PFSK-1 (cell line): ENCODE results near the gene CHRNG.

Experiments
- FOXP2 ChIP-seq: optimal IDR thresholded peaks from 2 replicates; pipeline ENCODE3; 2011; ENCODE audit warnings: borderline replicate concordance, control low read depth, inconsistent platforms; ENCODE audit not compliant: insufficient read depth; ENCODE audit errors: extremely low read length, extremely low read depth
- POLR2AphosphoS5 ChIP-seq: IDR thresholded peaks from 2 replicates; pipeline ENCODE4 v1.6.1; 2012; ENCODE audit warnings: low read depth, mild to moderate bottlenecking, control low read depth, low read length, moderate library complexity
- REST ChIP-seq, 2 experiments: IDR thresholded peaks; 2 replicates each; pipeline versions ENCODE4 v1.6.1 to v1.8.0; 2011 to 2012; ENCODE audit warnings: low read depth in 2 of 2, low read length in 2 of 2, control low read depth in 1 of 2, inconsistent platforms in 1 of 2, mild to moderate bottlenecking in 1 of 2, moderate library complexity in 1 of 2; ENCODE audit not compliant: insufficient read depth in 1 of 2
- SIN3A ChIP-seq: IDR thresholded peaks from 2 replicates; pipeline ENCODE4 v1.6.1; 2012; ENCODE audit warnings: mild to moderate bottlenecking, low read length, moderate library complexity, borderline replicate concordance; ENCODE audit not compliant: insufficient read depth
- TAF1 ChIP-seq: IDR thresholded peaks from 2 replicates; pipeline ENCODE4 v1.6.1; 2012; ENCODE audit warnings: low read length, control low read depth, borderline replicate concordance; ENCODE audit not compliant: insufficient read depth

CHRNG gene

GRCh38 chr2:232542715-232543467, 3.4 kb downstream of the CHRNG start:
- TF ChIP-seq FOXP2: no peak
- TF ChIP-seq REST (IDR thresholded peaks at IDR 0.05; ENCODE audit: insufficient read depth in 1 of 2, low read depth in 2 of 2, low read length in 2 of 2): no peak
- no peak for TF ChIP-seq POLR2AphosphoS5
- no peak for TF ChIP-seq TAF1
- no peak for TF ChIP-seq SIN3A

- TF ChIP-seq REST (IDR thresholded peaks at IDR 0.05; ENCODE audit: insufficient read depth in 1 of 2, low read depth in 2 of 2, low read length in 2 of 2) (no peak), POLR2AphosphoS5 (no peak)
Observed at GRCh38 chr2:232543491-232543890, 4.0 kb downstream of the CHRNG start.

- no peak for TF ChIP-seq FOXP2
- no peak for TF ChIP-seq SIN3A
- TF ChIP-seq REST (IDR thresholded peaks at IDR 0.05; ENCODE audit: insufficient read depth in 1 of 2, low read depth in 2 of 2, low read length in 2 of 2): no peak
- TF ChIP-seq TAF1: no peak
- TF ChIP-seq POLR2AphosphoS5: no peak
Observed at GRCh38 chr2:232543928-232544631, 4.6 kb downstream of the CHRNG start.

- TF ChIP-seq SIN3A (no peak), TAF1 (no peak), POLR2AphosphoS5 (no peak), REST (IDR thresholded peaks at IDR 0.05; ENCODE audit: insufficient read depth in 1 of 2, low read depth in 2 of 2, low read length in 2 of 2) (no peak), FOXP2 (no peak)
Observed at GRCh38 chr2:232544674-232545073, 5.2 kb downstream of the CHRNG start.
